Measurements from ENCODE around the gene DPH2.

Gene DPH2

DNA sequence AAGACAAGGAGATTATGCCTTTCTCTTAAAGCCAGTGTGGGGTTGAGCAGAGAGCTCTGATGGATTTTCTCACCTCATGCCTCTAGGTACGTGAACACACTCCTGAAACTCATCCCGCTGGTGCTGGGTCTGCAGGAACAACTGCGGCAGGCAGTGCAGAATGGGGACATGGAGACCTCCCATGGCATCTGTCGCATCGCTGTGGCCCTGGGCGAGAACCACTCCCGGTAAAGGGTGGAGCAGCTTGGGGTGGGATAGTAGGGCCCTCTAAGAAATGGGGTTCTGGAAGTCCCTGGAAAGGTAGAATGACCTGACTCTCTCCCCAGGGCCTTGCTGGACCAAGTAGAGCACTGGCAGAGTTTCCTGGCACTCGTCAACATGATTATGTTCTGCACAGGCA is 13.6 kb upstream of the DPH2 start:
- no peak for TF ChIP-seq SIN3A (IDR thresholded peaks at IDR 0.05; ENCODE audit: borderline replicate concordance, insufficient read depth, low read length)
- TF ChIP-seq TAF1 (IDR thresholded peaks at IDR 0.05; ENCODE audit: borderline replicate concordance, insufficient read depth, low read length): no peak
- no peak for TF ChIP-seq FOXP2 (optimal IDR thresholded peaks at IDR 0.05; ENCODE audit: borderline replicate concordance, extremely low read depth, extremely low read length, insufficient read depth)
- no peak for TF ChIP-seq POLR2AphosphoS5 (IDR thresholded peaks at IDR 0.05; ENCODE audit: low read depth, low read length)
- TF ChIP-seq, protein P1, sequence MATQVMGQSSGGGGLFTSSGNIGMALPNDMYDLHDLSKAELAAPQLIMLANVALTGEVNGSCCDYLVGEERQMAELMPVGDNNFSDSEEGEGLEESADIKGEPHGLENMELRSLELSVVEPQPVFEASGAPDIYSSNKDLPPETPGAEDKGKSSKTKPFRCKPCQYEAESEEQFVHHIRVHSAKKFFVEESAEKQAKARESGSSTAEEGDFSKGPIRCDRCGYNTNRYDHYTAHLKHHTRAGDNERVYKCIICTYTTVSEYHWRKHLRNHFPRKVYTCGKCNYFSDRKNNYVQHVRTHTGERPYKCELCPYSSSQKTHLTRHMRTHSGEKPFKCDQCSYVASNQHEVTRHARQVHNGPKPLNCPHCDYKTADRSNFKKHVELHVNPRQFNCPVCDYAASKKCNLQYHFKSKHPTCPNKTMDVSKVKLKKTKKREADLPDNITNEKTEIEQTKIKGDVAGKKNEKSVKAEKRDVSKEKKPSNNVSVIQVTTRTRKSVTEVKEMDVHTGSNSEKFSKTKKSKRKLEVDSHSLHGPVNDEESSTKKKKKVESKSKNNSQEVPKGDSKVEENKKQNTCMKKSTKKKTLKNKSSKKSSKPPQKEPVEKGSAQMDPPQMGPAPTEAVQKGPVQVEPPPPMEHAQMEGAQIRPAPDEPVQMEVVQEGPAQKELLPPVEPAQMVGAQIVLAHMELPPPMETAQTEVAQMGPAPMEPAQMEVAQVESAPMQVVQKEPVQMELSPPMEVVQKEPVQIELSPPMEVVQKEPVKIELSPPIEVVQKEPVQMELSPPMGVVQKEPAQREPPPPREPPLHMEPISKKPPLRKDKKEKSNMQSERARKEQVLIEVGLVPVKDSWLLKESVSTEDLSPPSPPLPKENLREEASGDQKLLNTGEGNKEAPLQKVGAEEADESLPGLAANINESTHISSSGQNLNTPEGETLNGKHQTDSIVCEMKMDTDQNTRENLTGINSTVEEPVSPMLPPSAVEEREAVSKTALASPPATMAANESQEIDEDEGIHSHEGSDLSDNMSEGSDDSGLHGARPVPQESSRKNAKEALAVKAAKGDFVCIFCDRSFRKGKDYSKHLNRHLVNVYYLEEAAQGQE (IDR thresholded peaks at IDR 0.05; ENCODE audit: insufficient read depth in 1 of 2, low read depth in 2 of 2, low read length in 2 of 2): no peak

DNA sequence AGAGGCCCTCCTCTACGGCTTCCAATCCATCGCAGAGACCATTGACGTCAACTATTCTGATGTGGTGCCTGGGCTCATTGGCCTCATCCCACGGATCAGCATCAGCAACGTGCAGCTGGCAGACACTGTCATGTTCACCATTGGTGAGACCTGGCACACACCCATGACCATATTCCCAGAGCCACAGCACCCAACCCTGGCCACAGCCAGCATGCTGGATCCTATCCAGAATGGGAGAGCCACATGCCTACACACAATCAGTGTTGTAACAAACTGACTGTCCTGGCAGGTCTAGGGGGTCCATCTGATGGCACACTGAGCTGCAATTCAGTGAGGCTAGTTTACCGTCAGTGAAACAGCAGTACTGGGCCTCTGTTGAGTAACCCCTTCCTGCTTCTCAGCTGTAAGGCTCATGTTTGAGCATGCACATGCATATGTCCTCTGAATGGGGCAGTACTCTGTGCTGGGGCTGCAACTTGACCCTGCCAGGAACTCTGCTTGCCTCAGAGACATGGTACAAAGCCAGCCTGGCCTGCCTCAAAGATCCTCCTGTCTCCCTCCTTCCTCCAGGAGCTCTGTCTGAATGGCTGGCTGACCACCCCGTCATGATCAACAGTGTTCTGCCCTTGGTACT is 12.3 kb upstream of the DPH2 start:
- no peak for TF ChIP-seq SIN3A (IDR thresholded peaks at IDR 0.05; ENCODE audit: borderline replicate concordance, insufficient read depth, low read length)
- no peak for TF ChIP-seq FOXP2 (optimal IDR thresholded peaks at IDR 0.05; ENCODE audit: borderline replicate concordance, extremely low read depth, extremely low read length, insufficient read depth)
- no peak for TF ChIP-seq POLR2AphosphoS5 (IDR thresholded peaks at IDR 0.05; ENCODE audit: low read depth, low read length)
- TF ChIP-seq, protein P1 (IDR thresholded peaks at IDR 0.05; ENCODE audit: insufficient read depth in 1 of 2, low read depth in 2 of 2, low read length in 2 of 2): no peak
- no peak for TF ChIP-seq TAF1 (IDR thresholded peaks at IDR 0.05; ENCODE audit: borderline replicate concordance, insufficient read depth, low read length)

DNA sequence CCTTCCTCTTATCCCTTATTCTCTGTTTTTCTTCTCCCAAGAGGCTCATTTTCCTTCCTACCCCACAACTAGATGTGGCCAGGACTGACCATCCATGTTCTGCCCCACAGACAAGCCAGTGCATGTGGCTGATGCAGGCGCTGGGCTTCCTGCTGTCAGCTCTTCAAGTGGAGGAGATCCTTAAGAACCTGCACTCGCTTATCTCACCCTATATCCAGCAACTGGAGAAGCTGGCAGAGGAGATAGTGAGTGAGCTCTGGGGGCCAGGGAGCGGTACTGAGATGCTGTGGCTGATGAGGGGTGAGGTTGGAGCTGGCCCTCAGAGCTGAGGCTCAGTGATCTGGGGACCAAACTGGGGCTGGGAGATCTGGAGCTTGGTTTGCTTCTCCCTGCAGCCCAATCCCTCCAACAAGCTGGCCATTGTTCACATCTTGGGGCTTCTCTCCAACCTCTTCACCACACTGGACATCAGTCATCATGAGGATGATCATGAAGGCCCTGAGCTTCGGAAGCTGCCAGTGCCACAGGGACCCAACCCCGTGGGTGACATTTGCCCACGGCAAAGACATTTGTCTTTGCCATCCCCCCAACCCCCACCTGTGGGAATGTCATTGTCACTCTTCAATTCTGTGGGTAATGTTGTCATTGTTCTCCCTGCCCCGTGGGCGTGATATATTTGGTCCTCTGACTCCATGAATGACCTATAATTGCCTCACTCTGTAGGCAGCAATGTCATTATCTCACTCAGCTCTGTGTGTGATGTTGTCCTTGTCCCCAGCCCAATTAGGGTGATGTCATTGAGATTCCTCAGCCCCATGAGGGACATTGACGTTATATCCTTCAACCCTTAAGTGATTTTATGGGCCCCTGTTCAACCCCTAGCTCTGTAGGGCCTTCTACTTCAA is 11.2 kb upstream of the DPH2 start:
- TF ChIP-seq, protein P1 (IDR thresholded peaks at IDR 0.05; ENCODE audit: insufficient read depth in 1 of 2, low read depth in 2 of 2, low read length in 2 of 2): no peak
- TF ChIP-seq TAF1 (IDR thresholded peaks at IDR 0.05; ENCODE audit: borderline replicate concordance, insufficient read depth, low read length): no peak
- TF ChIP-seq FOXP2 (optimal IDR thresholded peaks at IDR 0.05; ENCODE audit: borderline replicate concordance, extremely low read depth, extremely low read length, insufficient read depth): no peak
- TF ChIP-seq POLR2AphosphoS5 (IDR thresholded peaks at IDR 0.05; ENCODE audit: low read depth, low read length): no peak
- no peak for TF ChIP-seq SIN3A (IDR thresholded peaks at IDR 0.05; ENCODE audit: borderline replicate concordance, insufficient read depth, low read length)

DNA sequence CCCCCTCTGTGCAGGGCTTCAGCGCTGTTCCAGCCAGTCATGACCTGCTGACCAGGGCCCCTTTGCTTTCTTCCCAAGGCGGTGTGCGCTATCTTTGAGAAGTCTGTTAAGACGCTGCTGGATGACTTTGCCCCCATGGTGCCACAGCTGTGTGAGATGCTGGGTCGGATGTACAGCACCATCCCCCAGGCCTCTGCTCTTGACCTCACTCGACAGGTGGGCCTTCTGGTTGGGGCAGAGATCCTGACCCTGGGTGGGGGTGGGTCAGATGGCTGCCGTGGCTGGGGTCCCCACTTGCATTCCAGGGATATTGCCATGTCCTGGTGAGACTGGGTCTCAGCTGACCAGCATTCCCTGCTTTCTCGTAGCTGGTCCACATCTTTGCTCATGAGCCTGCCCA is 9.0 kb upstream of the DPH2 start:
- TF ChIP-seq, protein P1 (IDR thresholded peaks at IDR 0.05; ENCODE audit: insufficient read depth in 1 of 2, low read depth in 2 of 2, low read length in 2 of 2): no peak
- TF ChIP-seq FOXP2 (optimal IDR thresholded peaks at IDR 0.05; ENCODE audit: borderline replicate concordance, extremely low read depth, extremely low read length, insufficient read depth): no peak
- no peak for TF ChIP-seq TAF1 (IDR thresholded peaks at IDR 0.05; ENCODE audit: borderline replicate concordance, insufficient read depth, low read length)
- no peak for TF ChIP-seq SIN3A (IDR thresholded peaks at IDR 0.05; ENCODE audit: borderline replicate concordance, insufficient read depth, low read length)
- TF ChIP-seq POLR2AphosphoS5 (IDR thresholded peaks at IDR 0.05; ENCODE audit: low read depth, low read length): no peak

All from PFSK-1 (cell line).